ENCODE data around the gene OGT. TPM values are rescaled to one million over a fixed set of nuclear protein-coding genes. Genes with fewer than 3 reads are reported as not detected.
"Not testable (repeated sequence)": the region's sequence is repeated elsewhere in the genome, so short reads cannot be mapped to it uniquely, and the experiment has no call there.

Gene OGT
- total RNA-seq, 1 experiment from 2014 or later, result 159 TPM

GRCh38 chrX:71579990-71580380 lies 47.1 kb downstream of the OGT start:
- intact Hi-C loops (cut with micrococcal nuclease; ENCODE audit: unreplicated experiment), result no loop called here
- POLR2A ChIA-PET (ENCODE audit: unreplicated experiment), result no interaction called here

GRCh38 chrX:71581210-71581609 lies 48.3 kb downstream of the OGT start:
- BruUV-seq (replicated peaks), result no TSS peak
- ChIA-PET CTCF (no interaction called here), POLR2A (ENCODE audit: unreplicated experiment) (no interaction called here)

More at GRCh38 chrX:71579990-71580380, 47.1 kb downstream of the OGT start:
- Histone ChIP-seq H3K4me1 (replicated peaks; ENCODE audit: insufficient read depth) (no peaks in the 10 kb centered on the region), H3K4me3 (no peak overlapping the region), H3F3A (ENCODE audit: insufficient read depth, low read depth) (peaks cover 9% of the 10 kb centered on the region; the same call in 1 of the 2 replicates), H2AFZ (no peak overlapping the region), H3K4me2 (no peak overlapping the region), H3K9me3 (ENCODE audit: insufficient read depth, low read depth) (no peaks in the 10 kb centered on the region), H3K79me2 (ENCODE audit: low read depth) (no peaks in the 10 kb centered on the region), H3K27ac (no peak overlapping the region), H3K36me3 (ENCODE audit: low read depth) (0 out of 2 replicates have a peak, but pooled peaks cover 4% of the 10 kb centered on the region), H3K27me3 (ENCODE audit: insufficient read depth, low read depth) (no peaks in the 10 kb centered on the region), H4K20me1 (ENCODE audit: insufficient read depth) (0 out of 2 replicates have a peak, but pooled peaks cover under 1% of the 10 kb centered on the region), H3K9me2 (ENCODE audit: insufficient read depth) (no peaks in the 10 kb centered on the region)
- BruUV-seq (replicated peaks), result no TSS peak
- CTCF ChIA-PET, result no interaction called here
- no peak for DNase-seq
- TF ChIP-seq EZH2 (IDR thresholded peaks at IDR 0.05; ENCODE audit: low read depth) (no peak), CTCF (conservative IDR thresholded peaks at IDR 0.05) (no peak)

GRCh38 chrX:71586929-71587328 lies 54.0 kb downstream of the OGT start:
- peaks cover 3% of the 10 kb centered on the region; the same call in 1 of the 2 replicates for H3F3A ChIP-seq (ENCODE audit: insufficient read depth, low read depth)
- TF ChIP-seq CTCF (conservative IDR thresholded peaks at IDR 0.05), result no peak
- no peak for TF ChIP-seq EZH2 (IDR thresholded peaks at IDR 0.05; ENCODE audit: low read depth)
- no peaks in the 10 kb centered on the region for H4K20me1 ChIP-seq (ENCODE audit: insufficient read depth)
- no peak overlapping the region for H2AFZ ChIP-seq
- H3K9me3 ChIP-seq (ENCODE audit: insufficient read depth, low read depth), result no peaks in the 10 kb centered on the region
- intact Hi-C loops (cut with micrococcal nuclease; ENCODE audit: unreplicated experiment), result no loop called here
- no peaks in the 10 kb centered on the region for H3K36me3 ChIP-seq (ENCODE audit: low read depth)
- POLR2A ChIA-PET (ENCODE audit: unreplicated experiment), result no interaction called here
- CTCF ChIA-PET, result no interaction called here
- no TSS peak for BruUV-seq (replicated peaks)
- H3K27me3 ChIP-seq (ENCODE audit: insufficient read depth, low read depth), result no peaks in the 10 kb centered on the region
- H3K4me2 ChIP-seq, result no peak overlapping the region
- H3K4me3 ChIP-seq, result no peak overlapping the region
- H3K79me2 ChIP-seq (ENCODE audit: low read depth), result no peaks in the 10 kb centered on the region
- H3K27ac ChIP-seq, result no peak overlapping the region
- H3K9me2 ChIP-seq (ENCODE audit: insufficient read depth), result no peaks in the 10 kb centered on the region
- H3K4me1 ChIP-seq (replicated peaks; ENCODE audit: insufficient read depth), result no peaks in the 10 kb centered on the region
- DNase-seq, result no peak

More at GRCh38 chrX:71581210-71581609, 48.3 kb downstream of the OGT start:
- no peaks in the 10 kb centered on the region for H3K36me3 ChIP-seq (ENCODE audit: low read depth)
- H3K9me3 ChIP-seq (ENCODE audit: insufficient read depth, low read depth), result no peaks in the 10 kb centered on the region
- H3K4me1 ChIP-seq (replicated peaks; ENCODE audit: insufficient read depth), result no peaks in the 10 kb centered on the region
- TF ChIP-seq EZH2 (IDR thresholded peaks at IDR 0.05; ENCODE audit: low read depth) (no peak), CTCF (conservative IDR thresholded peaks at IDR 0.05) (no peak)
- no peak overlapping the region for H3K4me3 ChIP-seq
- no peak for DNase-seq
- no peak overlapping the region for H2AFZ ChIP-seq
- H3F3A ChIP-seq (ENCODE audit: insufficient read depth, low read depth), result peaks cover 5% of the 10 kb centered on the region; the same call in 1 of the 2 replicates
- H4K20me1 ChIP-seq (ENCODE audit: insufficient read depth), result no peaks in the 10 kb centered on the region
- H3K27me3 ChIP-seq (ENCODE audit: insufficient read depth, low read depth), result no peaks in the 10 kb centered on the region
- H3K79me2 ChIP-seq (ENCODE audit: low read depth), result no peaks in the 10 kb centered on the region
- no peak overlapping the region for H3K27ac ChIP-seq
- no peaks in the 10 kb centered on the region for H3K9me2 ChIP-seq (ENCODE audit: insufficient read depth)
- H3K4me2 ChIP-seq, result no peak overlapping the region
- intact Hi-C loops (cut with micrococcal nuclease; ENCODE audit: unreplicated experiment), result no loop called here

- H3K27me3 ChIP-seq (ENCODE audit: insufficient read depth, low read depth); H3K79me2 ChIP-seq (ENCODE audit: low read depth); H3K4me1 ChIP-seq (replicated peaks; ENCODE audit: insufficient read depth); H3K9me2 ChIP-seq (ENCODE audit: insufficient read depth); H3K36me3 ChIP-seq (ENCODE audit: low read depth); intact Hi-C loops (cut with micrococcal nuclease; ENCODE audit: unreplicated experiment); H3K9me3 ChIP-seq (ENCODE audit: insufficient read depth, low read depth); H3F3A ChIP-seq (ENCODE audit: insufficient read depth, low read depth); H3K4me3 ChIP-seq; H3K4me2 ChIP-seq; H4K20me1 ChIP-seq (ENCODE audit: insufficient read depth); H2AFZ ChIP-seq; POLR2A ChIA-PET (ENCODE audit: unreplicated experiment); DNase-seq; CTCF ChIA-PET; BruUV-seq (replicated peaks); H3K27ac ChIP-seq: not testable (repeated sequence)
Observed at GRCh38 chrX:71593210-71593609, 60.3 kb downstream of the OGT start.
